HG03432 (cell line): ENCODE data around the gene EPN2.
"Not testable (repeated sequence)": the region's sequence is repeated elsewhere in the genome, so short reads cannot be mapped to it uniquely, and the experiment has no call there.

Experiments used
- ATAC-seq: cut with Tn5 transposase; IDR thresholded peaks from one replicate; pipeline ENCODE4 v1.9.1; 2021; ENCODE audit warnings: mild to moderate bottlenecking, moderate library complexity; ENCODE audit not compliant: unreplicated experiment

EPN2 gene

DNA sequence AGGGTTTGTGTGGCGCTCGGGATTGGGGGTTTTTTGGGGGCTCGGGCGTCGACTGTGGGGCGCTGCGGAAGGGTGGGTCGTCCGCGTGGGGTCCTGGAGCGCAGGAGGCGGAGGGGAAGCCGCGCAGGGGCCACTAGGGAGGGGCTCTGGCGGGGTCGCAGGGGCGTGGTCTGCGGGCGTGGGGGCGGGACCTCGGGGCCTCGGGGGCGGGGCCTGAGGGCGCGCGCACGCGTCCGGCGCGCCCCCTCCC, at the start of gene EPN2:
EPN2 (plus strand) TSS at position 228 of the 250 bp plus-strand sequence. CDS start 45,754 bp downstream, outside the sequence.
- not testable (repeated sequence) for ATAC-seq

DNA sequence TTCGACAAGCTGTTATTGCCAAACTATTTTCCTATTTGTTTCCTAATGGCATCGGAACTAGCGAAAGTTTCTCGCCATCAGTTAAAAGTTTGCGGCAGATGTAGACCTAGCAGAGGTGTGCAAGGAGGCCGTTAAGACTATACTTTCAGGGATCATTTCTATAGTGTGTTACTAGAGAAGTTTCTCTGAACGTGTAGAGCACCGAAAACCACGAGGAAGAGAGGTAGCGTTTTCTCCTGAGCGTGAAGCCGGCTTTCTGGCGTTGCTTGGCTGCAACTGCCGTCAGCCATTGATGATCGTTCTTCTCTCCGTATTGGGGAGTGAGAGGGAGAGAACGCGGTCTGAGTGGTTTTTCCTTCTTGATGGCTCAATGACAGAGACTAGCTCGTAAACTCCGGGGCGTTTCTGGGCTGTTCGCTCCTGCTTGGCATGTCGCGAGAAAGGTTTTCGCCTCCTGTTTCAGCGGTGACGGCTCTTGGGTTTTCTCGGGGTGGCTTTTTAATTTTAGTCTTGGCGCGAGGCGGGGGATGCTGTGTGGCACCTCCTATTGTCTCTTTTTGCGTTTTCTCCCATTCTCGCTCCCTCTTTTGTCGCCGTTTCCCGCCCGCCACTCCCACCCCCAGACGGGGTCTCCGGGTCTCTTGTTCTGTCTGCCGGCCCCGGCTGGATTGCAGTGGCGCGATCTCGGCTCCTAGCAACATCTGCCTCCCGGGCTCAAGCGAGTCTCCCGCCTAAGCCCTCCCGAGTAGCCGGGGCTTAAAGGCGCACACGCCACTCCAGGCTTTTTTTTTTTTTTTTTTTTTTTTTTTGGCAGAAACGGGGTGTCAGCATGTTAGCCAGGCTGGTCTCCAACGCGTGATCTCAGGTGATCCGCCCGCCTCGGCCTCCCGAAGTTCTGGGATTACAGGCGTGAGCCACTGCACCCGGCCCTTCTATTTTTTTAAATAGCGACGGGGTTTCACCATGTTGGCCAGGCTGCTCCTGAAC, 49.0 kb upstream of the EPN2 start:
- peak; percentile 50 for ATAC-seq

- ATAC-seq, result peak; percentile 64
Measured at GRCh38 chr17:19188870-19189708, 48.1 kb upstream of the EPN2 start.

- not testable (repeated sequence) for ATAC-seq
Measured at GRCh38 chr17:19189781-19190405, 47.3 kb upstream of the EPN2 start.

- ATAC-seq, result peak; percentile 88
Measured at GRCh38 chr17:19196382-19197204, 40.6 kb upstream of the EPN2 start.

DNA sequence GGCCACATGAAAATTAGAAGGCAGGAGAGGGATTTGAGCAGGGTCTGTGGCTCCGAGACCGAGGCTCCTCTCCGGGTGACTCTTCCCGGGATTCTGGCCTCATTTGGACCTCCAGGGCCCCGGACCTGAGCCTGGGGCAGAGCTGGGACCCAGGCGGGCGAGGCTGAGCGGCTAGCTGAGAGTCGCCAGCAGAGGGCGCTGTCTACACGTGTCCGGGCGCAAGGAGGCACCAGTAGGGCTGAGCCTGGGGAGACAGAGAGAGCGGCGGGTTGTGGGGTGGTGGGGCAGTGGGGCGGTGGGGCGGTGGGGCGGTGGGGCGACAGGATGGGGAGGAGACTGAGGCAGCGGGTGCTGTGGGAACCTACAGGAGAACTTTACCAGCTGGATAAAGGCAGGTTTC, 34.7 kb upstream of the EPN2 start:
- peak; percentile 81 for ATAC-seq

DNA sequence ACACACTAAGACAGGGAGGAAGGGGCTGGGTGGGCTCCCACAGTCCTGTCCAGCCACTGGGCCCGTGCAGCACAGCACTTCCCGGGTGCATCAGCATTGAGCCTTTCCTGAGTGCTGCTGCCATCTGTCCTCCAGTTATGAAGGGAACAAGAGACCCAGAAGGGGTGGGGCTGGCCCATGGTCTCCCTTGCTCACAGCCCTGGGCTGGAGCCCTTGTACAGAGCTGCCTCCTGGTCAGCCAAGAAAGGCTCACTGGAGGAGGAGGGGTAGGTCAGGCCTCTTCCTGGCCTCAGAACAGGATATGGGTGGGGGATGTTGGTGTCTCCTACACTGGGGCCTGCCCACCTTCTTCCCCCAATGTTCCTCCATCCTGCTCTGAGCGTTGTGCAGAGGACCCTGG, 33.7 kb upstream of the EPN2 start:
- not testable (repeated sequence) for ATAC-seq

GRCh38 chr17:19215074-19215860, 21.9 kb upstream of the EPN2 start:
- ATAC-seq, result peak; percentile 47

GRCh38 chr17:19216148-19216926, 20.8 kb upstream of the EPN2 start:
- ATAC-seq, result peak; percentile 45

DNA sequence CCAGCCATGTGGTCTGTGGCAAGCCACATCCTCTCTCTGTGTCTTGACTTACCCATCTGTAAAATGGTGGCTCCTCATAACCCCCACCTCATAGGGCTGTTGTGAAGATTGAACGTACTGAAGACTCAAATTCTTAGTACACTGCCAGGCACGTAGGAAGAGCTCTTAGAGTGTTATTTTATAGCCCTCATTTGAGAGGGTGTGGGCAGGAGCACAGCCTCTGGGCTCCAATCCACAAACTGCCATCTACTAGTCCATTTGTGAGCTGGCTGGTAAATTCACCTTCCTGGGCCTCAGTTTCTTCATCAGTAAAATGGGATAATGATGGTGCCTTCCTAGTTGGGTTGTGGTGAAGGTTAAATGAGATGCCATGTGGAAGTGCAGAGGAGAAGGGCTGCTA, 18.3 kb upstream of the EPN2 start:
- ATAC-seq, result not testable (repeated sequence)

DNA sequence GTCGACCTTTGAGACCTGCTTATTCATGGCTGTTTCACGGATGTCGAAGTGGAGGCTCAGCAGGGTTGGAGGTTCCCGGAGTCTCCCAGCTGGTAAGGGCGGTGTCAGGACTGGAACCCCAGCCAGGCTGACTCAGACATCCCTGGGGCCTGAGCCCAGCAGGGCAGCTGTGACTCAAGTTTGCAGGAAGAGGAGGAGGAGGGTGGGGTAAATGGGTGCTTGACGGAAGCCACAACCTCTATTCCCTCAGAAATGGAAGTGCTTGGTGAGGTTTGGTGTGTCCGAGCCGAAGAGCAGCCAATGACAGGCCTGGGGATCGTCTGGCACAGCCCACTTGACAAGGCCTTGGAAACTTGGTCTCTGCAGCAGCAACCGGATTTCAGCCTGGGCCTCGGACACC, 17.8 kb upstream of the EPN2 start:
- ATAC-seq, result not testable (repeated sequence)

DNA sequence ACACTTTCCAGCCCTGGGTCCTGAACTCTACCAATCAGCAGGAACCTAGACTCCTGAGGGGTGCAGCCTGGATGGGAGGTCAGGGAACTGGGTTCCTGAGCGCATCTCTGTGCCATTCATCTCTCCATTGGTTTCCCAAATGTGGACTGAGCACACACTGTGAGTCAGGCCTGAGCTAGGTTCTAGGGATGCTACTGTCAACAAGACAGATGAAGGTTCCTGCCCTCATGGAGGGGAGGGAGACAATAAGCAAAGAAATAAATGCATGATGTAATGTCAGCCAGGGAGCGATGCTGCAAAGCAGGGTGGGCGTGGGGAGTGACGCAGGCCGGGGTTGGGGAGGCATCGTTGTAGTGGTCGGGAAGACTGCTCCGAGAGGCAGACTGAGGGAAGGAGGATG, 17.0 kb upstream of the EPN2 start:
- not testable (repeated sequence) for ATAC-seq

DNA sequence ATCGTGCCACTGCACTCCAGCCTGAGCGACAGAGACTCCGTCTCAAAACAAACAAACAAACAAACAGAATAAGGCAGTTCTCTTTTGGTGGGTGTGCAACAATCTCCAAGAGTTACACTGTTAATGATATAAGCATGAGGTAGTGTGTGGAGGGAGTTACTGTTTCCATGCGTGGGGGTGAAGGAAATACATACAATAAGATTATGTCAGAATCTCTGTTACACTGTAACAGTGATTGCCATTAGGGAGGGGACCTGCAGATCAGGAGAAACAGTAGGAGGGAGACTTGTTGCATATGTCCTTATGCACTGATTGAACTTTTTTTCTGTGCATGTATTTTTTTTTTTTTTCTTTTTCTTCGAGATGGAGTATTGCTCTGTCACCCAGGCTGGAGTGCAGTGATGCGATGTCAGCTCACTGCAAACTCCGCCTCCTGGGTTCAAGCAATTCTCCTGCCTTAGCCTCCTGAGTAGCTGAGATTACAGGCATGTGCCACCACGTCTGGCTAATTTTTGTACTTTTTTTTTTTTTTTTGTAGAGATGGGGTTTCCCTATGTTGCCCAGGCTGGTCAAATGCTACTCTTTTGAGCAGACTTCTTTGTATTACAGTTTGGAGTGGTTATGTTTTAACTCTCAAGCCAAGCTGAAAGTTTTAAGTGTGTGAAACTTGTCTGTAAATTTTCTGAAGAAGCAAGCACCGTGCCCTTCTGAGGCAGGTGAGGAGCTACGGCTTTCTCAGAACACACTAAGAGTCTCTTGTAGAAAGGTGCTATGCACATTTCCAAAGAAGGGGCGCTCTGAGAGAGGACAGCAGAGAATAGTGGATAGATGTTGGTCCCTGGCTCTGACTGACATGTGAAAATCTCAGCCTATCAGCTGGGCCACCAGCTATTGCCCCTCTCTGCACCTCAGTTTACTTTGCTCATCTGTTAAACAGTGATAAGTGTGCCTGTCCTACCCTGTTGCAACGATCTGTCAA, 10.3 kb upstream of the EPN2 start:
- not testable (repeated sequence) for ATAC-seq

GRCh38 chr17:19234676-19235075, 2.5 kb upstream of the EPN2 start:
- ATAC-seq, result not testable (repeated sequence)

DNA sequence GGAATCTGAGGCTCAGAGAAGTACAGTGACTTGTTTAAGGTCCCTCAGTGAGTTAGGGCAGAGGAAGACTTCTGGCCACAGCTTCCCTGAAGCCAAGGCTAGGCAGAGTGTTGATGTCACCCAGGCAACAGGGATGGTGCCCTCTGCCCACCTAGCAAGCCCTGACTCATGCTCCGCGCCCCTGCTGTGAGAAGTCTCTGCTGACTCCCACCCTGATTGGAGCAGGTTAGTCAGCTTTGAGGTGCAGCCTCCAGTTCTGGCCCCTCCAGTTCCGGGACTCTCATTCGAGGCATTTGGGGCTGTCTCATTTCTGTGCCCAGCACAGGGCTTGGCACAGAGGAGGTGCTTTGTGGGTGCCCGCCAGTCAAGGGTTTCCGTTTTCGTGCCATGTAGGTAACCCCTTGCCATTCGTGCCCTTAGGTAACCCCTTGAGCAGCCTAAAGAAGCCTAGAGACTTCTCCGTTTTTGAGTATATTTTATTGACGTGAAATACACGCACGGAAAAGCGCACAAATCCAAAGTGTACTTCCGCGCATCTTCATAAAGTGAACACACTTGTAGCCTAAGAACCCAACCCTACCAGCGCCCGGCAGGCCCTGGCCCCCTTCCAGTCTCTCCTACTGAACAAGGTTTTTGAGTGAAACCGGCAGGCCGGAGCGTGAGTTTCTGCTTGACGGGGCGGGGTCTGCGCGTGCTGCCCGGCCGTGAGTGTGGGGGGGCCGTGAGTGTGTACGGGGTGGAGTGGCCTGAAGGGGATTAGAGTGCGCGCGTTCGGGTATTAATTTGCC, 621 bp upstream of the EPN2 start:
- peak; percentile 42 for ATAC-seq

DNA sequence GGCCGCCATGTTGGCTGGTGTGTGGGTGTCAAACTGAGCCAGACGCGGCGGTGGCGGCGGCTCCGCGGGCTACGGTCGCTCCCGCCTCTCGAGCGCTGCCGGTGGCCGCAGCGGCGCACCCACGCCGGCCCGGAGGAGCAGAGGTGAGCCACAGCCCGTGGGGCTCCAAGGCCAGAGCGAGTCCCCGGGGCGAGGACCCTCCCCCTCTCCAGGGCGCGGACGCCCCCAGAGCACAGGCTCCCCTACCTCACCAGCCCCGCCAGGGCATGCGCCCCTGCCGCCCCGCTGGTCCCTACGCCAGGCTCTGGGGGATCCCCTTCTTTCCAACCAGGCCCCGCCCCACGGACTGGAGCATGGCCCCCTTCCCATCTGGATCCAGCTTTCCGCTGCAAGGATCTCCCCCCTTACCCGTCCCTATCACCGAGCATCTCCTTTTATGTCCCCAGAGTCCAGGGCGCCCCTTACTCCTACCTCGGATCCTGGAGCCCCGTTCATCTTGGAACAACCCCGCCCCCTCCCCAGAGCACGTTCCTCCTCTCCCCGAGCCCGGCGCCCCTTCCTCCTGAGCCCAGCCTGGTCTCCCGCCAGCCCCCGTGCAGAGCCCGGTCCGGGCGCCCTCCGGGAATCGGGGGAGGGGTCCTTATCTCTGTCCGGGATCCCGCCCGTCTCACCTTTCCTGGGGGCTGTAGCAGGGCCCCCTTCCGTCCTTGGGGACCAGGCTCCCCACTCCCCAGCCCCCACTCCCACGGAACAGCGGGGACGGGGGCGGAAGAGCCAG, 412 bp downstream of the EPN2 start:
- ATAC-seq, result peak; percentile 73
